OCI-LY3 (cell line): ENCODE measurements around the gene CRIP3.

Experiments used
- H2AFZ ChIP-seq: fragments of 200-600, 300-600 bp; shearing (Covaris generic); 2 replicates; pipeline ENCODE4 v1.6.0; 2014; ENCODE audit warnings: antibody characterized with exemption, low read depth, low read length
- H3K27ac ChIP-seq: fragments of 200-600, 300-600 bp; sonication (generic); 2 replicates; pipeline ENCODE4 v1.5.1; 2014; ENCODE audit warnings: mild to moderate bottlenecking, low read length, moderate library complexity, mixed read lengths
- H3K27me3 ChIP-seq: fragments of 200-600, 300-600 bp; sonication (generic); 2 replicates; pipeline ENCODE4 v1.6.1; 2014; ENCODE audit warnings: low read depth, low read length, mixed read lengths
- H3K36me3 ChIP-seq: fragments of 200-600, 300-600 bp; sonication (generic); replicated peaks from 2 replicates; pipeline ENCODE3; 2014; ENCODE audit warnings: low read depth, low read length, mixed read lengths
- H3K4me1 ChIP-seq: fragments of 300-600, 200-600 bp; sonication (generic); 2 replicates; pipeline ENCODE4 v1.6.1; 2014; ENCODE audit warnings: low read length, mixed read lengths
- H3K4me2 ChIP-seq: fragments of 200-600, 300-600 bp; sonication (generic); 2 replicates; pipeline ENCODE4 v1.6.1; 2014; ENCODE audit warnings: low read length, mixed read lengths
- H3K4me3 ChIP-seq: fragments of 300-600, 200-600 bp; sonication (generic); 2 replicates; pipeline ENCODE4 v1.5.1; 2014; ENCODE audit warnings: antibody characterized with exemption, mild to moderate bottlenecking, low read length, moderate library complexity
- H3K79me2 ChIP-seq: fragments of 300-600, 200-600 bp; shearing (Covaris generic); 2 replicates; pipeline ENCODE4 v1.6.1; 2014; ENCODE audit warnings: mild to moderate bottlenecking, low read length, mixed read lengths
- H3K9ac ChIP-seq: fragments of 300-600, 200-600 bp; shearing (Covaris generic); 2 replicates; pipeline ENCODE4 v1.6.0; 2014; ENCODE audit warnings: mild to moderate bottlenecking, low read length, moderate library complexity
- H3K9me3 ChIP-seq: fragments of 200-600, 300-600 bp; shearing (Covaris generic); 2 replicates; pipeline ENCODE4 v1.6.1; 2014; ENCODE audit warnings: low read length, mixed read lengths; ENCODE audit not compliant: insufficient read depth
- H4K20me1 ChIP-seq: fragments of 200-600, 300-600 bp; sonication (generic); 2 replicates; pipeline ENCODE4 v1.6.1; 2016; ENCODE audit warnings: low read length, mixed read lengths; ENCODE audit not compliant: insufficient read depth
- EZH2phosphoT487 ChIP-seq: fragments of 200-600 bp; shearing (Covaris generic); IDR thresholded peaks from 2 replicates; pipeline ENCODE4 v1.6.1; 2018; ENCODE audit warnings: antibody characterized with exemption, mixed run types, low read depth
- TF ChIP-seq, protein P1 (sequence below): fragments of 200-600, 300-600 bp; sonication (generic); IDR thresholded peaks from 2 replicates; pipeline ENCODE4 v1.5.1; 2014; ENCODE audit warnings: antibody characterized with exemption, low read length, low read depth

Gene CRIP3

GRCh38 chr6:43290339-43290904 lies 18.2 kb downstream of the CRIP3 start:
- H3K36me3 ChIP-seq: no peaks in the 10 kb centered on the region
- TF ChIP-seq, protein P1, sequence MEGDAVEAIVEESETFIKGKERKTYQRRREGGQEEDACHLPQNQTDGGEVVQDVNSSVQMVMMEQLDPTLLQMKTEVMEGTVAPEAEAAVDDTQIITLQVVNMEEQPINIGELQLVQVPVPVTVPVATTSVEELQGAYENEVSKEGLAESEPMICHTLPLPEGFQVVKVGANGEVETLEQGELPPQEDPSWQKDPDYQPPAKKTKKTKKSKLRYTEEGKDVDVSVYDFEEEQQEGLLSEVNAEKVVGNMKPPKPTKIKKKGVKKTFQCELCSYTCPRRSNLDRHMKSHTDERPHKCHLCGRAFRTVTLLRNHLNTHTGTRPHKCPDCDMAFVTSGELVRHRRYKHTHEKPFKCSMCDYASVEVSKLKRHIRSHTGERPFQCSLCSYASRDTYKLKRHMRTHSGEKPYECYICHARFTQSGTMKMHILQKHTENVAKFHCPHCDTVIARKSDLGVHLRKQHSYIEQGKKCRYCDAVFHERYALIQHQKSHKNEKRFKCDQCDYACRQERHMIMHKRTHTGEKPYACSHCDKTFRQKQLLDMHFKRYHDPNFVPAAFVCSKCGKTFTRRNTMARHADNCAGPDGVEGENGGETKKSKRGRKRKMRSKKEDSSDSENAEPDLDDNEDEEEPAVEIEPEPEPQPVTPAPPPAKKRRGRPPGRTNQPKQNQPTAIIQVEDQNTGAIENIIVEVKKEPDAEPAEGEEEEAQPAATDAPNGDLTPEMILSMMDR: no peak
- TF ChIP-seq EZH2phosphoT487: no peak
- H3K4me1 ChIP-seq: no peaks in the 10 kb centered on the region
- H3K9me3 ChIP-seq: no peaks in the 10 kb centered on the region
- no peak overlapping the region for H3K4me3 ChIP-seq
- no peak overlapping the region for H2AFZ ChIP-seq
- no peaks in the 10 kb centered on the region for H3K27me3 ChIP-seq
- H4K20me1 ChIP-seq: no peaks in the 10 kb centered on the region
- H3K4me2 ChIP-seq: no peak overlapping the region
- H3K27ac ChIP-seq: no peak overlapping the region
- H3K79me2 ChIP-seq: no peaks in the 10 kb centered on the region
- H3K9ac ChIP-seq: no peak overlapping the region

GRCh38 chr6:43287717-43288679 lies 20.6 kb downstream of the CRIP3 start:
- Histone ChIP-seq H3K27me3 (no peaks in the 10 kb centered on the region), H3K4me1 (no peaks in the 10 kb centered on the region), H3K27ac (no peak overlapping the region), H2AFZ (no peak overlapping the region), H3K9me3 (no peaks in the 10 kb centered on the region), H4K20me1 (no peaks in the 10 kb centered on the region), H3K9ac (no peak overlapping the region), H3K4me3 (no peak overlapping the region), H3K4me2 (no peak overlapping the region), H3K36me3 (no peaks in the 10 kb centered on the region), H3K79me2 (no peaks in the 10 kb centered on the region)
- TF ChIP-seq, protein P1: no peak
- TF ChIP-seq EZH2phosphoT487: no peak

GRCh38 chr6:43286980-43287716 lies 21.5 kb downstream of the CRIP3 start:
- no peak overlapping the region for H3K4me2 ChIP-seq

More at GRCh38 chr6:43286980-43287716, 21.5 kb downstream of the CRIP3 start:
- Histone ChIP-seq H3K79me2 (no peaks in the 10 kb centered on the region), H3K9me3 (no peaks in the 10 kb centered on the region), H3K4me1 (no peaks in the 10 kb centered on the region), H2AFZ (no peak overlapping the region), H3K9ac (no peak overlapping the region), H3K27me3 (0 out of 2 replicates have a peak, but pooled peaks cover 1% of the 10 kb centered on the region), H3K4me3 (no peak overlapping the region), H3K27ac (no peak overlapping the region), H3K36me3 (no peaks in the 10 kb centered on the region), H4K20me1 (no peaks in the 10 kb centered on the region)
- TF ChIP-seq, protein P1: no peak
- no peak for TF ChIP-seq EZH2phosphoT487
